ENCODE data around the gene DDX31.
"Not testable (repeated sequence)": the region's sequence is repeated elsewhere in the genome, so short reads cannot be mapped to it uniquely, and the experiment has no call there.

Gene DDX31

GRCh38 chr9:132582276-132582785, 87.5 kb downstream of the DDX31 start, which contains the start of gene BARHL1:
BARHL1 (plus strand) TSS chr9:132582606; CDS start chr9:132582798, 192 bp downstream.
- H3K36me3 Mint-ChIP-seq, result no peaks in the 10 kb centered on the region
- H3K9me3 Mint-ChIP-seq, result no peaks in the 10 kb centered on the region
- H3K27ac Mint-ChIP-seq, result peak within 1 kb of the TSS; percentile 84
- H3K27me3 Mint-ChIP-seq, result peaks cover 23% of the 10 kb centered on the region
- H3K4me3 Mint-ChIP-seq, result peak within 1 kb of the TSS; percentile 39
- H3K4me1 Mint-ChIP-seq, result peaks cover 11% of the 10 kb centered on the region
- DNase-seq (ENCODE audit: low spot score in 2 of 2), result no peak
- ATAC-seq (ENCODE audit: low read depth), result no peak

- DNase-seq (ENCODE audit: low spot score in 2 of 2), result no peak
- no peak overlapping the region for H3K4me3 Mint-ChIP-seq
- ATAC-seq (ENCODE audit: low read depth), result no peak
- no peaks in the 10 kb centered on the region for H3K9me3 Mint-ChIP-seq
- peaks cover 38% of the 10 kb centered on the region for H3K27me3 Mint-ChIP-seq
- peak overlapping the region; percentile 31 for H3K27ac Mint-ChIP-seq
- peaks cover 5% of the 10 kb centered on the region for H3K36me3 Mint-ChIP-seq
- H3K4me1 Mint-ChIP-seq, result peaks cover 8% of the 10 kb centered on the region
Observed at GRCh38 chr9:132579427-132579798, 90.4 kb downstream of the DDX31 start.

GRCh38 chr9:132578367-132578932, 91.3 kb downstream of the DDX31 start:
- DNase-seq (ENCODE audit: low spot score in 2 of 2), result no peak
- Mint-ChIP-seq H3K9me3 (no peaks in the 10 kb centered on the region), H3K4me3 (no peak overlapping the region), H3K27ac (no peak overlapping the region), H3K36me3 (peaks cover 8% of the 10 kb centered on the region), H3K27me3 (peaks cover 40% of the 10 kb centered on the region), H3K4me1 (peaks cover 8% of the 10 kb centered on the region)
- ATAC-seq (ENCODE audit: low read depth), result no peak

- H3K27ac Mint-ChIP-seq, result no peak overlapping the region
- peaks cover 8% of the 10 kb centered on the region for H3K36me3 Mint-ChIP-seq
- DNase-seq (ENCODE audit: low spot score in 2 of 2) (no peak), ATAC-seq (ENCODE audit: low read depth) (no peak)
- H3K4me3 Mint-ChIP-seq, result no peak overlapping the region
- peaks cover 8% of the 10 kb centered on the region for H3K4me1 Mint-ChIP-seq
- H3K27me3 Mint-ChIP-seq, result peaks cover 40% of the 10 kb centered on the region
- no peaks in the 10 kb centered on the region for H3K9me3 Mint-ChIP-seq
Observed at GRCh38 chr9:132577119-132577518, 92.7 kb downstream of the DDX31 start.

- Mint-ChIP-seq H3K27me3 (peaks cover 36% of the 10 kb centered on the region), H3K9me3 (no peaks in the 10 kb centered on the region), H3K27ac (no peak overlapping the region), H3K36me3 (peaks cover 8% of the 10 kb centered on the region), H3K4me3 (no peak overlapping the region), H3K4me1 (peaks cover 2% of the 10 kb centered on the region)
- DNase-seq (ENCODE audit: low spot score in 2 of 2), result no peak
- ATAC-seq (ENCODE audit: low read depth), result no peak
Observed at GRCh38 chr9:132575811-132576210, 94.0 kb downstream of the DDX31 start.

- Mint-ChIP-seq H3K4me1 (peaks cover 2% of the 10 kb centered on the region), H3K27me3 (peaks cover 36% of the 10 kb centered on the region), H3K36me3 (peaks cover 8% of the 10 kb centered on the region), H3K9me3 (no peaks in the 10 kb centered on the region), H3K4me3 (no peak overlapping the region), H3K27ac (no peak overlapping the region)
- no peak for DNase-seq (ENCODE audit: low spot score in 2 of 2)
- peak; percentile 27 for ATAC-seq (ENCODE audit: low read depth)
Observed at GRCh38 chr9:132575005-132575609, 94.7 kb downstream of the DDX31 start.

- DNase-seq (ENCODE audit: low spot score in 2 of 2) (no peak), ATAC-seq (ENCODE audit: low read depth) (no peak)
- Mint-ChIP-seq H3K9me3 (no peaks in the 10 kb centered on the region), H3K27me3 (peaks cover 31% of the 10 kb centered on the region), H3K36me3 (peaks cover 9% of the 10 kb centered on the region), H3K4me3 (no peak overlapping the region), H3K27ac (no peak overlapping the region), H3K4me1 (peaks cover 2% of the 10 kb centered on the region)
Observed at GRCh38 chr9:132572921-132573320, 96.9 kb downstream of the DDX31 start.

- Mint-ChIP-seq H3K36me3 (peaks cover 9% of the 10 kb centered on the region), H3K27me3 (peaks cover 27% of the 10 kb centered on the region), H3K9me3 (no peaks in the 10 kb centered on the region), H3K27ac (no peak overlapping the region), H3K4me1 (peaks cover 2% of the 10 kb centered on the region), H3K4me3 (no peak overlapping the region)
- ATAC-seq (ENCODE audit: low read depth) (no peak), DNase-seq (ENCODE audit: low spot score in 2 of 2) (no peak)
Observed at GRCh38 chr9:132571806-132572600, 97.8 kb downstream of the DDX31 start.

GRCh38 chr9:132568787-132569186, 101.0 kb downstream of the DDX31 start:
- not testable (repeated sequence) for H3K36me3 Mint-ChIP-seq; ATAC-seq (ENCODE audit: low read depth); H3K4me1 Mint-ChIP-seq; H3K4me3 Mint-ChIP-seq; H3K27ac Mint-ChIP-seq; DNase-seq (ENCODE audit: low spot score in 2 of 2); H3K9me3 Mint-ChIP-seq
- H3K27me3 Mint-ChIP-seq, result peaks cover 15% of the 10 kb centered on the region

GRCh38 chr9:132564526-132564925, 105.3 kb downstream of the DDX31 start:
- peaks cover 5% of the 10 kb centered on the region for H3K36me3 Mint-ChIP-seq
- DNase-seq (ENCODE audit: low spot score in 2 of 2) (no peak), ATAC-seq (ENCODE audit: low read depth) (no peak)
- no peaks in the 10 kb centered on the region for H3K4me1 Mint-ChIP-seq
- no peaks in the 10 kb centered on the region for H3K9me3 Mint-ChIP-seq
- H3K27ac Mint-ChIP-seq, result no peak overlapping the region
- H3K27me3 Mint-ChIP-seq, result peaks cover 17% of the 10 kb centered on the region
- no peak overlapping the region for H3K4me3 Mint-ChIP-seq

- H3K36me3 Mint-ChIP-seq, result peaks cover 3% of the 10 kb centered on the region
- ATAC-seq (ENCODE audit: low read depth) (no peak), DNase-seq (ENCODE audit: low spot score in 2 of 2) (no peak)
- H3K27ac Mint-ChIP-seq, result no peak overlapping the region
- no peaks in the 10 kb centered on the region for H3K9me3 Mint-ChIP-seq
- no peaks in the 10 kb centered on the region for H3K4me1 Mint-ChIP-seq
- peaks cover 19% of the 10 kb centered on the region for H3K27me3 Mint-ChIP-seq
- H3K4me3 Mint-ChIP-seq, result no peak overlapping the region
Observed at GRCh38 chr9:132562306-132562573, 107.5 kb downstream of the DDX31 start.

- no peaks in the 10 kb centered on the region for H3K4me1 Mint-ChIP-seq
- no peak for ATAC-seq (ENCODE audit: low read depth)
- H3K27me3 Mint-ChIP-seq, result peaks cover 15% of the 10 kb centered on the region
Observed at GRCh38 chr9:132560616-132561202, 109.1 kb downstream of the DDX31 start.

GRCh38 chr9:132559711-132560110, 110.1 kb downstream of the DDX31 start:
- peaks cover 17% of the 10 kb centered on the region for H3K27me3 Mint-ChIP-seq
- no peak overlapping the region for H3K27ac Mint-ChIP-seq
- ATAC-seq (ENCODE audit: low read depth), result no peak
- no peak for DNase-seq (ENCODE audit: low spot score in 2 of 2)
- H3K9me3 Mint-ChIP-seq, result no peaks in the 10 kb centered on the region
- H3K4me1 Mint-ChIP-seq, result no peaks in the 10 kb centered on the region
- H3K36me3 Mint-ChIP-seq, result peaks cover 1% of the 10 kb centered on the region
- H3K4me3 Mint-ChIP-seq, result no peak overlapping the region

More at GRCh38 chr9:132560616-132561202, 109.1 kb downstream of the DDX31 start:
- Mint-ChIP-seq H3K27ac (no peak overlapping the region), H3K4me3 (no peak overlapping the region), H3K36me3 (peaks cover 1% of the 10 kb centered on the region), H3K9me3 (no peaks in the 10 kb centered on the region)
- no peak for DNase-seq (ENCODE audit: low spot score in 2 of 2)

GRCh38 chr9:132557159-132557558, 112.6 kb downstream of the DDX31 start:
- Mint-ChIP-seq H3K4me1 (no peaks in the 10 kb centered on the region), H3K27me3 (peaks cover 12% of the 10 kb centered on the region), H3K9me3 (no peaks in the 10 kb centered on the region), H3K27ac (no peak overlapping the region), H3K36me3 (peaks cover 4% of the 10 kb centered on the region), H3K4me3 (no peak overlapping the region)
- ATAC-seq (ENCODE audit: low read depth), result no peak
- no peak for DNase-seq (ENCODE audit: low spot score in 2 of 2)

Data from memory B cell (primary cell).